Endodermal cell (in vitro differentiated cells): ENCODE measurements around the gene NCCRP1. TPM values are rescaled to one million over a fixed set of nuclear protein-coding genes. Genes with fewer than 3 reads are reported as not detected.

ENCODE experiments used
- DNase-seq: peaks from one replicate; pipeline ENCODE4 v3.0.0-alpha.2; 2017
- H3K27ac ChIP-seq: 2 replicates; pipeline ENCODE4 v1.5.1; 2013; ENCODE audit warnings: mild to moderate bottlenecking, low read depth, low read length, moderate library complexity
- H3K27me3 ChIP-seq: 2 replicates; pipeline ENCODE4 v1.6.1; 2013; ENCODE audit warnings: mild to moderate bottlenecking, low read length, moderate library complexity; ENCODE audit not compliant: insufficient read depth, control insufficient read depth, poor library complexity, severe bottlenecking
- H3K36me3 ChIP-seq: 2 replicates; pipeline ENCODE4 v1.7.0; 2013; ENCODE audit warnings: mild to moderate bottlenecking, low read length, moderate library complexity; ENCODE audit not compliant: control insufficient read depth, insufficient read depth
- H3K4me1 ChIP-seq: one replicate; pipeline ENCODE4 v1.7.0; 2013; ENCODE audit warnings: low read length; ENCODE audit not compliant: control insufficient read depth, insufficient read depth
- H3K4me3 ChIP-seq: 2 replicates; pipeline ENCODE4 v1.5.1; 2013; ENCODE audit warnings: mild to moderate bottlenecking, low read length, moderate library complexity
- H3K9ac ChIP-seq: 2 replicates; pipeline ENCODE4 v1.6.1; 2013; ENCODE audit warnings: mild to moderate bottlenecking, low read length, moderate library complexity; ENCODE audit not compliant: poor library complexity, severe bottlenecking; ENCODE audit errors: extremely low read depth
- H3K9me3 ChIP-seq: 2 replicates; pipeline ENCODE4 v1.6.1; 2013; ENCODE audit warnings: mild to moderate bottlenecking, low read length, moderate library complexity; ENCODE audit not compliant: control insufficient read depth
- H3K27ac Mint-ChIP-seq: 2 replicates; pipeline ENCODE4 v1.8.0; 2020; ENCODE audit warnings: mixed read lengths
- H3K27me3 Mint-ChIP-seq: 2 replicates; pipeline ENCODE4 v1.8.0; 2021; ENCODE audit warnings: mild to moderate bottlenecking, mixed read lengths; ENCODE audit not compliant: insufficient read depth
- H3K36me3 Mint-ChIP-seq: 2 replicates; pipeline ENCODE4 v1.8.0; 2020; ENCODE audit warnings: low read depth, mixed read lengths
- H3K4me1 Mint-ChIP-seq: 2 replicates; pipeline ENCODE4 v1.8.0; 2020; ENCODE audit warnings: mixed read lengths
- H3K4me3 Mint-ChIP-seq: 2 replicates; pipeline ENCODE4 v1.8.0; 2020; ENCODE audit warnings: mild to moderate bottlenecking, moderate library complexity, mixed read lengths
- H3K9me3 Mint-ChIP-seq: 2 replicates; pipeline ENCODE4 v1.8.0; 2020; ENCODE audit warnings: mild to moderate bottlenecking, mixed read lengths
- WGBS, 2 experiments: methylation state at CpG; one replicate each; pipeline versions ENCODE4 v1.1.5 to v1.1.7; 2013; ENCODE audit warnings: missing lambda C conversion rate in 2 of 2, mixed read lengths in 1 of 2; ENCODE audit not compliant: insufficient coverage in 1 of 2, insufficient read length in 1 of 2; 5-methylcytosine and 5-hydroxymethylcytosine counted together
- total RNA-seq, 2 donors: library from RNA; stranded (reverse); fragmentation: NEBNext Ultra II Directional in 1 of 2; extraction: Animal tissue kit (Norgen Biotek cat#: 25700) in 1 of 2; gene quantifications; 2 replicates in 1 of 2; 3 replicates in 1 of 2; pipeline ENCODE4 v1.2.1, GENCODE V29; 2021
- TF ChIP-seq, protein P1 (sequence below): fragments of 200-600 bp; sonication (generic); conservative IDR thresholded peaks from 2 replicates; pipeline ENCODE4 v1.5.0; 2021; ENCODE audit warnings: antibody characterized with exemption, mild to moderate bottlenecking

Gene NCCRP1
- total RNA-seq, 2 donors from 2014 or later = 0.40 to 0.53 TPM

DNA sequence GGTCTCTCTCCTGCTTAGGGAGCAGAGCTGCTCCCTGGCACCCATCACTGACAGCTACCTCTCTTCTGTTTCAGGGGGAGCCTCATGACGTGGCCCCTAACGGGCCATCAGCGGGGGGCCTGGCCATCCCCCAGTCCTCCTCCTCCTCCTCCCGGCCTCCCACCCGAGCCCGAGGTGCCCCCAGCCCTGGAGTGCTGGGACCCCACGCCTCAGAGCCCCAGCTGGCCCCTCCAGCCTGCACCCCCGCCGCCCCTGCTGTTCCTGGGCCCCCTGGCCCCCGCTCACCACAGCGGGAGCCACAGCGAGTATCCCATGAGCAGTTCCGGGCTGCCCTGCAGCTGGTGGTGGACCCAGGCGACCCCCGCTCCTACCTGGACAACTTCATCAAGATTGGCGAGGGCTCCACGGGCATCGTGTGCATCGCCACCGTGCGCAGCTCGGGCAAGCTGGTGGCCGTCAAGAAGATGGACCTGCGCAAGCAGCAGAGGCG is 23.2 kb upstream of the NCCRP1 start:
- Histone ChIP-seq H3K27me3 (no peaks in the 10 kb centered on the region), H3K9me3 (no peaks in the 10 kb centered on the region), H3K9ac (no peak overlapping the region), H3K36me3 (peaks cover 3% of the 10 kb centered on the region), H3K4me1 (no peaks in the 10 kb centered on the region), H3K27ac (no peak overlapping the region), H3K4me3 (no peak overlapping the region)
- Mint-ChIP-seq H3K27me3 (no peaks in the 10 kb centered on the region), H3K9me3 (no peaks in the 10 kb centered on the region), H3K4me3 (no peak overlapping the region), H3K4me1 (no peaks in the 10 kb centered on the region), H3K36me3 (peaks cover 19% of the 10 kb centered on the region), H3K27ac (no peak overlapping the region)
- TF ChIP-seq, protein P1, sequence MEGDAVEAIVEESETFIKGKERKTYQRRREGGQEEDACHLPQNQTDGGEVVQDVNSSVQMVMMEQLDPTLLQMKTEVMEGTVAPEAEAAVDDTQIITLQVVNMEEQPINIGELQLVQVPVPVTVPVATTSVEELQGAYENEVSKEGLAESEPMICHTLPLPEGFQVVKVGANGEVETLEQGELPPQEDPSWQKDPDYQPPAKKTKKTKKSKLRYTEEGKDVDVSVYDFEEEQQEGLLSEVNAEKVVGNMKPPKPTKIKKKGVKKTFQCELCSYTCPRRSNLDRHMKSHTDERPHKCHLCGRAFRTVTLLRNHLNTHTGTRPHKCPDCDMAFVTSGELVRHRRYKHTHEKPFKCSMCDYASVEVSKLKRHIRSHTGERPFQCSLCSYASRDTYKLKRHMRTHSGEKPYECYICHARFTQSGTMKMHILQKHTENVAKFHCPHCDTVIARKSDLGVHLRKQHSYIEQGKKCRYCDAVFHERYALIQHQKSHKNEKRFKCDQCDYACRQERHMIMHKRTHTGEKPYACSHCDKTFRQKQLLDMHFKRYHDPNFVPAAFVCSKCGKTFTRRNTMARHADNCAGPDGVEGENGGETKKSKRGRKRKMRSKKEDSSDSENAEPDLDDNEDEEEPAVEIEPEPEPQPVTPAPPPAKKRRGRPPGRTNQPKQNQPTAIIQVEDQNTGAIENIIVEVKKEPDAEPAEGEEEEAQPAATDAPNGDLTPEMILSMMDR = no peak
- no peak for DNase-seq
- WGBS, 2 experiments = 89 to 98% methylated on average over 11 to 25 of the region's 25 CpGs

DNA sequence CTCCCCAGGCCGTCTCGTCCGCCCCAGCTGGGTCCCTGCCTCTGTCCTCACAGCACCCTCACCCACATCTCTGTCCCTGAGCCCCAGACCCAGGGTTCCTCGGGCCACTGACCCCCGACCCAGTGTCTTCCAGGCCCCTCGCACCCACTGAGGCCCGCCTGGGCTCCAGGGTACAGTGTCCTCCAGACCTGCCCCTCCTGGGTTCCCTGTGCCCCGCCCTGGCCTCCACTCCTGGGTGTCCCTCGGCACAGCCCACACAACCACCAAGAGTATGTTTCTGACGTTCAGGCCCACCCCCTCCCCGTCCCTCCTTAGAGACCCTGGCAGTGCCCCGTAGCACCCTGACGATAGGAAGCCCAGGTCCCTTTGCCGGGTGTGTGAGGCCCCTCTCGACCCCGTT is 22.6 kb upstream of the NCCRP1 start:
- Mint-ChIP-seq H3K9me3 (no peaks in the 10 kb centered on the region), H3K27me3 (no peaks in the 10 kb centered on the region), H3K4me1 (no peaks in the 10 kb centered on the region), H3K4me3 (no peak overlapping the region), H3K36me3 (peaks cover 20% of the 10 kb centered on the region), H3K27ac (no peak overlapping the region)
- Histone ChIP-seq H3K9ac (no peak overlapping the region), H3K4me1 (no peaks in the 10 kb centered on the region), H3K27ac (no peak overlapping the region), H3K4me3 (no peak overlapping the region), H3K36me3 (peaks cover 6% of the 10 kb centered on the region), H3K27me3 (no peaks in the 10 kb centered on the region), H3K9me3 (no peaks in the 10 kb centered on the region)
- no peak for DNase-seq
- WGBS, 2 experiments = 93 to 94% methylated on average over 6 to 16 of the region's 16 CpGs
- TF ChIP-seq, protein P1 = no peak

DNA sequence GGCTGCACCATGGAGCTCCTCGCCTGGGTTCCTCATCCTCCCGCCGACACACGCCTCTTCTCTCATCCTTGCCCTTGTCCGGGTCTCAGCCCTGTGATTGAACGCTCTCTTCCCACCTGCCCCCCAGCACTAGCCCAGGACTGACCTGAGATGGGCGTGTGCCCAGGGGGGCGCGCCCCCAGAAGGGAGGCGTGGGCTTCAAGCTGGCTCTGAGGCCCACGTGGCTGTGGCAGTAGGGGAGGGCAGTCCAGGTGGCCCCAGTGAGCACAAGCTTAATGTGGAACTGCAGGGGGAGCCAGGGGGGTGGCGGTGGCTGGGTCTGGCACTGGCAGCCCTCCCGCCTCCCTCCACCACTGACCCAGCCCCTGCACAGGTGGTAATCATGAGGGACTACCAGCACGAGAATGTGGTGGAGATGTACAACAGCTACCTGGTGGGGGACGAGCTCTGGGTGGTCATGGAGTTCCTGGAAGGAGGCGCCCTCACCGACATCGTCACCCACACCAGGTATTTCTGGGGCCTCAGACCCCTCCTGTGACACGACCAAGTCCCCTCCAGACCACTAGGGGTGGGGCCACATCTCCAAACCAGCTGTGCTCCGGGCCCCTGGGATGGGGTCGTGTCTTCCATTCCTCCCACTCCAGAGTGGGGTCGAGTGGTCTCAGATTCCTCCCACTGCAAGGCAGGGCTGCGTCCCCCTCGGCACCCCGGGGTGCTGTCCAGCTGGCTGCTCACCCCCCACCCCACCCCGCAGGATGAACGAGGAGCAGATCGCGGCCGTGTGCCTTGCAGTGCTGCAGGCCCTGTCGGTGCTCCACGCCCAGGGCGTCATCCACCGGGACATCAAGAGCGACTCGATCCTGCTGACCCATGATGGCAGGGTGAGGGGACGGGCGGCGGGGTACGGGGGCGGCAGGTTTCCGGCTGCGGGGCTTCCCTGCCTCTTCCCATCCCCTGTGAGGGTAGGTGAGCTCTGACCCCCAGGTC is 21.9 kb upstream of the NCCRP1 start:
- Histone ChIP-seq H3K9me3 (no peaks in the 10 kb centered on the region), H3K27me3 (no peaks in the 10 kb centered on the region), H3K27ac (no peak overlapping the region), H3K4me3 (no peak overlapping the region), H3K4me1 (no peaks in the 10 kb centered on the region), H3K9ac (no peak overlapping the region), H3K36me3 (peaks cover 6% of the 10 kb centered on the region)
- DNase-seq = no peak
- H3K27me3 Mint-ChIP-seq = no peaks in the 10 kb centered on the region
- TF ChIP-seq, protein P1 = no peak
- H3K4me1 Mint-ChIP-seq = no peaks in the 10 kb centered on the region
- WGBS, 2 experiments = 93 to 95% methylated on average over 30 to 43 of the region's 43 CpGs
- H3K9me3 Mint-ChIP-seq = no peaks in the 10 kb centered on the region
- no peak overlapping the region for H3K4me3 Mint-ChIP-seq
- no peak overlapping the region for H3K27ac Mint-ChIP-seq
- peaks cover 18% of the 10 kb centered on the region for H3K36me3 Mint-ChIP-seq
